Small intestine (tissue), 7 donors: ENCODE data around the gene ZNF740. TPM values are rescaled to one million over a fixed set of nuclear protein-coding genes. Genes with fewer than 3 reads are reported as not detected.

Source experiments
- DNase-seq, 2 donors: peaks; one replicate each; pipeline versions ENCODE4 v3.0.0 to v3.0.0-alpha.2; 2013
- FAIRE-seq: peaks from 2 replicates; lab custom pipeline; 2012; peaks lifted over from hg19 to GRCh38; lab: Jason Lieb, UNC
- H3K27ac ChIP-seq, 3 donors: one replicate each; pipeline ENCODE4 v1.5.1; 2013; ENCODE audit warnings: low read length in 2 of 3, mild to moderate bottlenecking in 2 of 3, control low read depth in 1 of 3, inconsistent platforms in 1 of 3, low read depth in 1 of 3, moderate library complexity in 1 of 3
- H3K27me3 ChIP-seq, 3 donors: one replicate each; pipeline ENCODE4 v1.6.1; 2013; ENCODE audit warnings: low read length in 3 of 3, inconsistent platforms in 1 of 3; ENCODE audit not compliant: control insufficient read depth in 3 of 3, insufficient read depth in 3 of 3
- H3K36me3 ChIP-seq, 3 donors: one replicate each; pipeline ENCODE4 v1.6.1; 2013; ENCODE audit warnings: low read length in 3 of 3, inconsistent platforms in 1 of 3, low read depth in 1 of 3, mild to moderate bottlenecking in 1 of 3, moderate library complexity in 1 of 3; ENCODE audit not compliant: control insufficient read depth in 3 of 3, insufficient read depth in 2 of 3
- H3K4me1 ChIP-seq, 3 donors: one replicate each; pipeline ENCODE4 v1.6.1; 2013; ENCODE audit warnings: low read length in 2 of 3, inconsistent platforms in 1 of 3, low read depth in 1 of 3, mild to moderate bottlenecking in 1 of 3, moderate library complexity in 1 of 3; ENCODE audit not compliant: control insufficient read depth in 3 of 3, insufficient read depth in 2 of 3
- H3K4me3 ChIP-seq, 3 donors: one replicate each; pipeline ENCODE4 v1.5.1; 2013; ENCODE audit warnings: low read length in 3 of 3, control low read depth in 1 of 3, inconsistent platforms in 1 of 3, low read depth in 1 of 3, mild to moderate bottlenecking in 1 of 3, moderate library complexity in 1 of 3
- H3K9me3 ChIP-seq, 2 donors: one replicate each; pipeline ENCODE4 v1.6.1; 2013; ENCODE audit warnings: low read depth in 1 of 2, low read length in 1 of 2; ENCODE audit not compliant: control insufficient read depth in 2 of 2, insufficient read depth in 1 of 2
- WGBS, 3 donors: extraction: QIAGEN DNeasy Blood & Tissue Kit; methylation state at CpG; one replicate each; pipeline ENCODE4 v1.1.7; 2013; 5-methylcytosine and 5-hydroxymethylcytosine counted together
- polyA plus RNA-seq, 4 donors: library from polyadenylated mRNA; stranded (reverse) in 3 of 4; unstranded in 1 of 4; fragments of 200-250 nt in 3 of 4; fragments of 120-200 nt in 1 of 4; gene quantifications; one replicate each; pipeline versions ENCODE4 v1.2.1 to v1.2.3, GENCODE V29; 2013
- donor health status: healthy with polysubstance abuse.
- donor health status: control.
- donor health status: control.
- donor health status: Bipolar disorder and iron deficiency.
- donor health status: healthy.

ZNF740 gene
- polyA plus RNA-seq, 4 donors, result 2.9 to 23.4 (median 7.1) TPM

- H3K27me3 ChIP-seq, result peaks cover 0 to 10% (median 0%) of the 10 kb centered on the region in 3 donors
- no peaks in the 10 kb centered on the region for H3K36me3 ChIP-seq
- peak overlapping the region; percentile 53 to 100 (median 99) for H3K27ac ChIP-seq
- peak overlapping the region; percentile 33 to 77 (median 42) for H3K4me3 ChIP-seq
- no peaks in the 10 kb centered on the region for H3K9me3 ChIP-seq
- no peak for FAIRE-seq
- WGBS, 3 donors, result 1% methylated on average over 58 to 72 of the region's 72 CpGs
- H3K4me1 ChIP-seq, result peaks cover 0 to 50% (median 9%) of the 10 kb centered on the region in 3 donors
- DNase-seq, result peak; percentile 63 to 86
Observed at GRCh38 chr12:53221203-53222080, 40.9 kb downstream of the ZNF740 start.

- DNase-seq (no peak), FAIRE-seq (no peak)
- Histone ChIP-seq H3K36me3 (no peaks in the 10 kb centered on the region), H3K9me3 (no peaks in the 10 kb centered on the region), H3K27ac (peak overlapping the region in 2 of 3 donors; percentile 99 to 100), H3K27me3 (peaks cover 0 to 10% (median 0%) of the 10 kb centered on the region in 3 donors), H3K4me3 (peak overlapping the region in 1 of 3 donors; percentile 27), H3K4me1 (peaks cover 0 to 43% (median 7%) of the 10 kb centered on the region in 3 donors)
- WGBS, 3 donors, result 42 to 50% (median 46%) methylated on average over 5 of the region's 5 CpGs
Observed at GRCh38 chr12:53222170-53222721, 41.7 kb downstream of the ZNF740 start.

GRCh38 chr12:53222806-53223261 lies 42.3 kb downstream of the ZNF740 start:
- no peaks in the 10 kb centered on the region for H3K36me3 ChIP-seq
- peaks cover 0 to 37% (median 3%) of the 10 kb centered on the region in 3 donors for H3K4me1 ChIP-seq
- H3K27ac ChIP-seq, result peak overlapping the region in 2 of 3 donors; percentile 52 to 53
- DNase-seq, result no peak
- 60 to 78% (median 72%) methylated on average over 4 of the region's 4 CpGs for WGBS, 3 donors
- peaks cover 0 to 10% (median 0%) of the 10 kb centered on the region in 3 donors for H3K27me3 ChIP-seq
- H3K9me3 ChIP-seq, result no peaks in the 10 kb centered on the region
- no peak for FAIRE-seq
- no peak overlapping the region for H3K4me3 ChIP-seq

- no peak overlapping the region for H3K4me3 ChIP-seq
- no peak for DNase-seq
- peaks cover 0 to 34% (median 3%) of the 10 kb centered on the region in 3 donors for H3K4me1 ChIP-seq
- peaks cover 0 to 10% (median 0%) of the 10 kb centered on the region in 3 donors for H3K27me3 ChIP-seq
- H3K27ac ChIP-seq, result peak overlapping the region in 2 of 3 donors; percentile 55 to 78
- no peaks in the 10 kb centered on the region for H3K9me3 ChIP-seq
- no peaks in the 10 kb centered on the region for H3K36me3 ChIP-seq
- no peak for FAIRE-seq
- WGBS, 3 donors, result 19 to 38% (median 26%) methylated on average over 14 to 16 of the region's 16 CpGs
Observed at GRCh38 chr12:53223389-53224060, 43.0 kb downstream of the ZNF740 start.

- WGBS, 3 donors, result 63 to 71% (median 69%) methylated on average over 11 of the region's 11 CpGs
- no peaks in the 10 kb centered on the region for H3K36me3 ChIP-seq
- peaks cover 0 to 30% (median 3%) of the 10 kb centered on the region in 3 donors for H3K4me1 ChIP-seq
- H3K27ac ChIP-seq, result peak overlapping the region in 2 of 3 donors; percentile 55 to 78
- H3K27me3 ChIP-seq, result peaks cover 0 to 8% (median 0%) of the 10 kb centered on the region in 3 donors
- DNase-seq (no peak), FAIRE-seq (no peak)
- no peak overlapping the region for H3K4me3 ChIP-seq
- no peaks in the 10 kb centered on the region for H3K9me3 ChIP-seq
Observed at GRCh38 chr12:53224061-53224896, 43.8 kb downstream of the ZNF740 start.

GRCh38 chr12:53224897-53225634 lies 44.5 kb downstream of the ZNF740 start:
- WGBS, 3 donors, result 82 to 89% (median 87%) methylated on average over 10 of the region's 10 CpGs
- DNase-seq, result no peak
- FAIRE-seq, result no peak
- no peaks in the 10 kb centered on the region for H3K9me3 ChIP-seq
- no peak overlapping the region for H3K4me3 ChIP-seq
- H3K27ac ChIP-seq, result peak overlapping the region in 1 of 3 donors; percentile 16
- peaks cover 0 to 10% (median 0%) of the 10 kb centered on the region in 3 donors for H3K27me3 ChIP-seq
- H3K4me1 ChIP-seq, result peaks cover 0 to 25% (median 3%) of the 10 kb centered on the region in 3 donors
- no peaks in the 10 kb centered on the region for H3K36me3 ChIP-seq

- Histone ChIP-seq H3K4me1 (peaks cover 0 to 25% (median 3%) of the 10 kb centered on the region in 3 donors), H3K27ac (no peak overlapping the region), H3K4me3 (no peak overlapping the region), H3K36me3 (no peaks in the 10 kb centered on the region), H3K27me3 (peaks cover 0 to 15% (median 0%) of the 10 kb centered on the region in 3 donors), H3K9me3 (no peaks in the 10 kb centered on the region)
- FAIRE-seq, result no peak
- no peak for DNase-seq
- 89 to 96% (median 91%) methylated on average over 10 of the region's 10 CpGs for WGBS, 3 donors
Observed at GRCh38 chr12:53225635-53226424, 45.3 kb downstream of the ZNF740 start.
